SW 1271 (cell line): Measurements from ENCODE around the gene COPG1.
"Not testable (repeated sequence)": the region's sequence is repeated elsewhere in the genome, so short reads cannot be mapped to it uniquely, and the experiment has no call there.

Experiments used
- DNase-seq, 2 experiments: peaks; one replicate each; lab custom pipeline; 2025; lab: John Stamatoyannopoulos, UW

Gene COPG1

DNA sequence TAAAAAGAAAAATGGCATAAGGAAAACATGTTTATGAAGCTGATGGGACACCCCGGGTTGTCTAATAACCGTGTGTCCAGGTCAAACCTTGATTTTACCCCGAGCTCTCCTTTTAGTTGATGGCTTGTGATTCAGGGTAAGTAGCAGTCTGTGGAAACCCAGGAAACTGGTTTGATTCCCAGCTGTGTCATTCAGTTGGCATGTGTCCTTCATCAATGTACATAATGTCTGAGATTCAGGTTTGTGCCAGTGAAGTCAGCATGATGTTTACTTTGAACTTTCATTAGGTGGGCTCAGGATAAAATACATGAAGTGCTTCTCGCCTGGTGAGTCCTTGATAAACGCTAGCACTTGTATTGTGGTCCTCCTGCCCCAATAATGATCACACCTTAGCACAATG is 4.3 kb upstream of the COPG1 start:
- DNase-seq: no peak

DNA sequence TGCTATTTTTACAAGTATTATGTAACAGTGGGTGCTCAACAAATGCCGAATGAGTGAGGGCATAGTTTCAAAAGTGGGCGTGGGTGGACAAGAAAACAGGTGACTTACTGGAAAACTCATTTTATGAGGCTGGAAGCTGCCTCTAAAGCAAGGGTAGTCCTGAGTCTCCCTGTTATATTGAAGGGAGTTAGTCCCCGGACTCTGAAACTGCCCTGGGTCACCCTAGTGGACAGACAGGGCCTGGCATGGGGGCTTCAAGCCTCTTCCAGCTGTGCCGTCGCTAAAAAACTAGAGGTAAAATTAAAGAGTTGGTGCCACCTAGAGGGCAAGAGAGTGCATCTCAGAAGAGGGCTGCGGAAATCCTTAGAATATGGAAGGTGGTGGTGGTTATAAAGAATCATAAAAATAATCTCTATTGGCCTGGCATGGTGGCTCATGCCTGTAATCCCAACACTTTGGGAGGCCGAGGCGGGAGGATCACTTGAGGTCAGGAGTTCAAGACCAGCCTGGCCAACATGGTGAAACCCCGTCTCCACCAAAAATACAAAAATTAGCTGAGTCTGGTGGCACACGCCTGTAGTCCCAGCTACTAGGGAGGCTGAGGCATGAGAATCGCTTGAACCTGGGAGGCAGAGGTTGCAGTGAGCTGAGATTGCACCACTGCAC is 3.6 kb upstream of the COPG1 start:
- peak; percentile 86 to 93 for DNase-seq

DNA sequence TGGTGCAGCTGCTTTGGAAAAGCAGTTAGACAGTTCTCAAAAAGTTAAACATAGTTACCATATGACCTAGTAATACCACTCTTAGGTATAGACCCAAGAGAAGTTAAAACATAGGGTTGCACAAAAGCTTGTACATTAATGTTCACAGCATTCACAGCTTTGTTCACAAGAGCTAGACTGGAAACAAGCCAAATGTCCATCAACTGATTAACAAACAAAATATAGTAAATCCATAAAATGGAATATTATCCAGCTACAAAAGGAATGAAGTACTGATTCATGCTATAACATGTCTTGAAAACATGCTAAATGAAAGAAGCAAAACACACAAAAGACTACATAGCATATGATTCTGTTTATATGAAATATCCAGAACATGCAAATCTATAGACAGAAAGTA is 2.8 kb upstream of the COPG1 start:
- no peak for DNase-seq

DNA sequence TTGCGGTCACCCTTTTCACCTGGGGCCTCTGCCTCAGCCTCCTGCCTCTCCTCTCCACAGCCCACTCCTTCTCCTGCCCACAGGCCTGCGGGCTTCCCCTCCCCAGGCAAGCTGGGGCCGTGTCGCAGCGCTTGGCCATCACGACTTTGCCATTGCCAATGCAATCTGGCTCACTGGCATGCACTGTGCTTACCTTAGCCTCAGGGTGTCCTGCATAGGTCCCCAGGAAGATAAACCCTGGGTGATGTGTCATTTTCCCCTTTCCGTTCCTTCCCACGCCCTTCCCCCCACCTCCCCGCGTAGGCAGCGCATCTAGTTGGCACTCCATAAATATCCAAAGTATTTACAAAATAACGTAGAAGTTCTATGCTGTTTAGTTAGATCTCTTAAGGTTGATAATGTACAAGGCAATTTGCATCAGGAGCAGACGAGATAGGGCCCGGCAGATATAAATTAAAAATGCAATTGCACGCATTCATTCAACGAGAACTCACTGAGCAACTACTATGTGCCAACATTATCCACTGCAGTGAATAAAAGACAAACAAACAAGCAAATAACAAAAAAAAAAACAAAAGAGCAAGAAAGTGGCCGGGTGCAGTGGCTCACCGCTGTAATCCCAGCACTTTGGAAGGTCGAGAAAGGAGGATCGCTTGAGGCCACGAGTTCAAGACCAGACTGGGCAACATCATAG is 973 bp upstream of the COPG1 start:
- no peak for DNase-seq

DNA sequence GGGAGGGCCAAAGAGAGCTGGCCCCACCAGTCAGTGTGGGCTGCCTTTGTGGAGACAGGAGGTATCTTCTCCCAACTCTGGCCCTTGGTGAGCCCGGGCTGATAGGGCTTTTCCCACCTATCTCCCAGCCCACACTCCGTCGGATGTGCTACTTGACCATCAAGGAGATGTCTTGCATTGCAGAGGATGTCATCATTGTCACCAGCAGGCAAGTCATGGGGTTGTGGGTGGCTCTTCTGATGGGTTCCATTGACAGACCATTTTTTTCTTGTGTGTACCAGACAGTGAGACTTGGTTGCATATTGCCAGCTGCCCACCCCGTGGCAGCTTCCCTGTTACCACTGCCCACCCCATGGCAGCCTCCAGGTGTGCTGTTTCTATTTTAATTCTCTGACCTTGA is 3.3 kb downstream of the COPG1 start:
- DNase-seq: no peak

DNA sequence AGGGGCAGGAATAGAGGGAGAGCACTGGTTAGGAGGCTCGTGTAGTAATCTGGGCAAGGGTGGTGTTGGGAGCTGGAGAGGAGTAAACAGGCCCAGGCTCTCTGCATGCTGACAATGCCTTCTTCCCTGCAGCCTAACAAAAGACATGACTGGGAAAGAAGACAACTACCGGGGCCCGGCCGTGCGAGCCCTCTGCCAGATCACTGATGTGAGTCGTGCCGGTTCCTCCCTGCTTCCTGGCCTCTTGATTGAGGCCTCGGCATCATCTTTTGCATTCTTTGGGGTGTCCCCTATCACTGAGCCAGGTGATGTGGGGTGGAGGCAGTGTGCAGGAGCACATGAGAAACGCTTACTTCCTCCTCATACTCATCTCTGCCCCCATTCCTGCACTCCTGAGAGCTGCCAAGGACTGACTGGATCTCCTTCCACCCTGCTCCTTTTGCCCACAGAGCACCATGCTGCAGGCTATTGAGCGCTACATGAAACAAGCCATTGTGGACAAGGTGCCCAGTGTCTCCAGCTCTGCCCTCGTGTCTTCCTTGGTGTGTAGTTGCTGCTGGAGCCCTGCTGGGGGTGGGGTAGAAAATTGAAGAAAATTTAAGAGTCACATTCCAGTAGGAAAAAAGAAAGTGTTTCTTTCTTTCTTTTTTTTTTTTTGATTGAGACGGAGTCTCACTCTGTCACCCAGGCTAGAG is 5.3 kb downstream of the COPG1 start:
- DNase-seq: no peak

DNA sequence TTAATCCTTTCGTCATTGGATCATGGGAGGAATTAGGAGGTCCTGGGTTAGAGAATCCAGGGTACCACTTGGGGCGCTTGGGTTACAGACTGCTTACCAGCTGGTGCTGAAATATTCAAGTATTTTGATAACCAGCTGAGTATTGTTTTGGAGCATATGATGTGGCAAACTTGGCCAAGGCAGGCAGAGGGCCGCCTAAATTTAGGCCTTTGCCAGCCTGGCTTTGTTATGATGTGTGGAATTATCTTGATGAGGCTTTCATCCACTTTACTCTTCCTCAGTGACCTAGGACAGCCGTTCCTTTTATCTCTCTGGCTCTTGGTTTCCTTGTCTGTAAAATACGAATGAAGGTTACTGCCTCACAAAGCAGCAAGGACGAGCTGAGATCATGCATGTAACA is 6.9 kb downstream of the COPG1 start:
- DNase-seq: no peak

DNA sequence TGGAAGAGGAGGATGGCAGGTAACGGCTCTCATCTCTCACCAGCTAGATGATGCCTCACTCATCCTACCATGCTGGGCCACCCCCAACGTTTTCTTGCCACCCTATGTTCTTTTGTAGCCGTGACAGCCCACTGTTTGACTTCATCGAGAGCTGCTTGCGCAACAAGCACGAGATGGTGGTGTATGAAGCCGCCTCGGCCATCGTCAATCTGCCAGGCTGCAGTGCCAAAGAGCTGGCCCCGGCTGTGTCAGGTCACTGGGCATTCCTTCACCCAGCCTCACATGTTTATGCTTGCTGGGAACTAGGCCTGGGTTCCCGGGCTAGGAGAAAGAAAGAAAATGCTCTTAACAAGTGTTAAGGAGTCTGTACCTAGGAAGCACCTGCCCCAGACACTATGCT is 8.2 kb downstream of the COPG1 start:
- no peak for DNase-seq

DNA sequence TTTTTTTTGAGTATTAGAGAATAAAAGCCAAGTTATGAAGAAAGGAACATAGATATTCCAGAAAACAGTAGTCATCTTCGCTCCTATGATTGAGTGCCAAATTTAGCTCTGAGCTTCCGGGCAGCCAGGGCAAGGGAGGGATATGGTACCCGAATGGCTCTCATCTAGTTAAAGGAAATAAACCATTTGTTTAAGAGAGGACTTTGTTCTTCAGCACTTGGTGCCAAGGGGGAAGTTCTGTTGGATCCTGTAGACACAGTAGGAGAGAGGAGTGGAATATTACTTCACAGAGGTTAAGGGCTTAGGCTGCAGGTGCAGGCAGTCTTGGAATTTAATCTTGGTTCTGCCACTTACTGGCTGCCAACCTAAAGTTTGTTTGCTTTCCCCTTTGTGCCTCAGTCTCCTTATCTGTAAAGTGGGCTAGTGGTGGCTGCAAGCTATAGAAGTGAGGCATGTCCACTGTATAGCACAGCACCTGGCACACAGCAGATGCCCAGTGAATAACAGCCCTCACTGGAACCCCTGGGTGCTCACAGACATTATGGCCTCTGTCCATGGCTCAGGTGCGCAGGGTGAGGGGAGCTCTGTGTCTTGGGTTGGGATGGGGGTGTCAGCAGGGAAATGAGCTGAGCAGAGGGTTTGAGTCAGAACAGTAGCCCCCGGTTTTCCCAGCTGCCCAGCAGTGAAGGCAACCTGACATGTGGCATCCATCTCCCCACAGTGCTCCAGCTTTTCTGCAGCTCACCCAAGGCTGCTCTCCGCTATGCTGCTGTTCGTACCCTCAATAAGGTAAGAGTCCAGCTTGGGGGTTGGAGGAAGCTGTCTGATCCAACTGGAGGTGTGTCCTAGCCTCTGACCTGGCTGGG is 10.4 kb downstream of the COPG1 start:
- DNase-seq: no peak

DNA sequence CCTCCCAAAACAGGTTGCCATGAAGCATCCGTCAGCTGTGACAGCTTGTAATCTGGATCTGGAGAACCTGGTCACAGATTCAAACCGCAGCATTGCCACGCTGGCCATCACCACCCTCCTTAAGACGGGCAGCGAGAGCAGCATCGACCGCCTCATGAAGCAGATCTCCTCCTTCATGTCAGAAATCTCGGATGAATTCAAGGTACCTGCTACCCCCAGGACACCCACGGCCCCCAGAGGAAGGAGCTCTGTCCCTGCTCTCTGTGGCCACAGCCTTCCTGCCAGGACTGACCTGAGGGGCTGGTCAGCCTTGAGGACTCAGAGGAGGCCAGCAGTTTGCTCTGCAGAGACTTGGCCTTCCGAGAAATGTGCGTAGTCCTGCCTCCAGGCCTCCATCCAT is 11.2 kb downstream of the COPG1 start:
- no peak for DNase-seq

DNA sequence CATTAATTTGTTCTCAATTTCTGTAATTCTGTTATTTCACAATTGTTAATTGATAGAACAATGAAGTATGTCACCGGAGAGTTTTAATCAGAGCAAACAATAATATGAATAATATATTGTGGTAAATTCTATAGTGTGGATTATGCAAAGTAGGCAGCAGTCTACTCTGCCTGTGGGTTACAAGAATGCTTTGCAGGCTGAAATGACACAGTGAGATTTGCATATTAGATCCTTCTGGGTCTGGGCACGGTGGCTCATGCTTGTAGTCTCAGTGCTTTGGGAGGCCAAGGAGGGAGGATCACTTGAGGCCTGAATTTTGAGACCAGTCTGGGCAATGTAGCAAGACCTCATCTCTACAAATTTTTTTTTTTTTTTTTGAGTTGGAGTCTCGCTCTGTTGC is 12.5 kb downstream of the COPG1 start:
- DNase-seq: no peak

DNA sequence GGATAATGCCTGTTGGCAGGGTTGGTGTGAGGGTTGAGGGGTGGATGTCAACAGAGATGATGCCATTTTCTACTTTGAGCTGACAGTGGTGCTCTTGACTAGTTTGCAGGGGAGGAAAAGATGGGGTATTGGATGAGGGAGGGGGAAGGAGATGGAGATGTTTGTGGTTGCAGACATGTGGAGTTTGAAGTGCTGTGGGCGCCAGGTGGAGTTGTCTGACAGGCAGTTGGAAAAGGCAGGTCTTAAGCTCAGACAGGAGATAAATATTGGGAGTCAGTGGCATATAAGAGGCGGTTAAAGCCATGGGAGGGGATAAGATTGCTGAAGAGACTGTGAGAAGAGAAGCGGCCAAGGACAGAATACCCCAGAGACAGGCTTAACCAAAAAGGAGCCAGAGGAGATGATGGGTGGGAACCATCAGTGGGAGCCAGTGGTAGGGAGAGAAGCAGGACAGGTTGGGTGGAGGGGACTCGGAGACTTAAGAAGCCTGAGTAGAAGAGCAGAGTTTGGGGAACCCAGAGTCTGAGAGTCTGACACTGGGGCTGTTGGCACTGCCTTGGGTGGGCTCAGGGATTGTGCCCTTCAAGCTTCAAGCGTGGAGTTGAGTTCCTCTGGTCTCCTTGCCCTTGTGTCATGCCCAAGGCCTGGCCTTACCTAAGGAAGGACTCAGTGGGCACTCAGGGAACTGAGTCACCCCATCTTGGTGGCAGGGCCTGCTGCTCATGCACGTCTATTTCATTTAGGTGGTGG is 13.9 kb downstream of the COPG1 start:
- DNase-seq: no peak

DNA sequence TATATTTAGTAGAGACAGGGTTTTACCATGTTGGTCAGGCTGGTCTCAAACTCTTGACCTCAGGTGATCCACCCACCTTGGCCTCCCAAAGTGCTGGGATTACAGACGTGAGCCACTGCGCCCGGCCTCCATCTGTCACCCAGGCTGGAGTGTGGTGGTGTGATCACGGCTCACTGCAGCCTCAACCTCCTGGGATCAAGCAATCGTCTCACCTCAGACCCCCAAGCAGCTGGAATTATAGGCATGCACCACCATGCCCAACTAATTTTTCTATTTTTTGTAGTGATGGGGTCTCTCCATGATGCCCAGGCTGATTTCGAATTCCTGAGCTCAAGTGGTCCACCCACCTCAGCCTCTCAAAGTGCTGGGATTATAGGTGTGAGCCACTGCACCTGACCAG is 15.6 kb downstream of the COPG1 start:
- DNase-seq: not testable (repeated sequence)

DNA sequence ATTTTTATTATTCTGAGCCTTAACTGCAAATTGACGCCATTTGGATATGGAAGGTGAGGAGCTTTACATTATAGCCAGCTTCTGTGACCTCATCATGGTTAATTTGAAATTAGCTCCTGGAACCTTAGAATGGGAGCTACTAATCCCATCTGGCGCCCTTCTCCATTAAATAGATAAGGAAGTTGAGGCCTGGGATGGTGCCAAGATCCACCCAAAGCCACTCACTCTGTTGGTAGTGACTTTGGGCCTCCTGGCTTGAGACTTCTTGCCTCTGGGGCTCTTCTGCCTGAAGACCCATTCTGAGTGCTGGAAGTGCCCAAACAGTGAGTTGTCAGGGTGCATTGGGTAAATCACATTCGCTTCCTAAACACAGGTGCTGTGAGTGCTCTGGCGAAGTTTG is 17.2 kb downstream of the COPG1 start:
- no peak for DNase-seq

DNA sequence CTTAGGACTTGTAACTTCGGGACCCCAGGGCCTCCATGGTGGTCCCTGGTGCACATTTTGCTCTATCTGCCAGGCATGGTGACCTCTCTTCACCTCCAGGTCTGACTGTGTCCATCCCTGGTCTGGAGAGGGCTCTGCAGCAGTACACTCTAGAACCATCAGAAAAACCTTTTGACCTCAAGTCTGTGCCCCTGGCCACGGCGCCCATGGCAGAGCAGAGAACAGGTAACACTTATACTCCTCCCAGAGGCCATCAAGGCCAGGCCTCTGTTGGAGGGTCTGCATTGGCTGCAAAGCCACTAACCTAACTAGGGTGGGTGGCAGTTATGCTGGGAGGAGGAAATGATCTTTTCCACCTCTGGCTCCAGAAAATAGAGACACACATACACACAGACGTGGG is 19.0 kb downstream of the COPG1 start:
- no peak for DNase-seq

DNA sequence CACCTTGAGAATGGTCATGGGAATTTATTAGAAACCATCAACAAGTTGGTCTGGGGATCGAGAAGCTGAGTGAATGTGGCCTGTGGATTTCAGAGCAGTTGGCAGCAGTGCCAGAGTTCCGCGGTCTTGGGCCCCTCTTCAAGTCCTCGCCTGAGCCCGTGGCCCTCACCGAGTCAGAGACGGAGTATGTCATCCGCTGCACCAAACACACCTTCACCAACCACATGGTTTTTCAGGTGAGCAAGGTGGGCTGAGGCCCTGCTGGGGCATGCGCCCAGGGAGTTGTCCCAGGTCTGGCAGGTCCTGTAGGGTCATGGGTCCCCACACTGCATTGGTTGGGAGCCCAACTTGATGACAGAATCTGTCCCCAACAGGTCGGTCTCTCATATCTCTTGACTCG is 22.3 kb downstream of the COPG1 start:
- DNase-seq: no peak

DNA sequence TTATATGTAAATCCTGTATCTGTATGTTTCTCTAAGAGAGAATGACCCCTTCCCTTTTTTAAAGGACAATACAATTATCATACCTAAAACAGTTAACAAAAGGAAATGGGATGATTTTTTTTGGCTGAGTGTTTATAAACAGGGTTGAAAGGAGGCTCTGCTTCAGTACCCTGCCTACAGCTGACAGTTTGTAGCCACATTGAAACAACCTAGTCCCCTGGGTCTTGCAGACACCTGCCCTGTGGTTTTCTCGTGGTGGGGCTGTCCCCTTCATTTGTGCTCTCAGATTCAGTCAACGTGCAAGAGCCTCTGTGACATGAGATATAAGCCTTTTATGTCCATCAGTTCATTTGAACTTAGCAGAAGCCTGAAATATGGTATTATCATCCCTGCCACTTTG is 27.0 kb downstream of the COPG1 start:
- DNase-seq: no peak

DNA sequence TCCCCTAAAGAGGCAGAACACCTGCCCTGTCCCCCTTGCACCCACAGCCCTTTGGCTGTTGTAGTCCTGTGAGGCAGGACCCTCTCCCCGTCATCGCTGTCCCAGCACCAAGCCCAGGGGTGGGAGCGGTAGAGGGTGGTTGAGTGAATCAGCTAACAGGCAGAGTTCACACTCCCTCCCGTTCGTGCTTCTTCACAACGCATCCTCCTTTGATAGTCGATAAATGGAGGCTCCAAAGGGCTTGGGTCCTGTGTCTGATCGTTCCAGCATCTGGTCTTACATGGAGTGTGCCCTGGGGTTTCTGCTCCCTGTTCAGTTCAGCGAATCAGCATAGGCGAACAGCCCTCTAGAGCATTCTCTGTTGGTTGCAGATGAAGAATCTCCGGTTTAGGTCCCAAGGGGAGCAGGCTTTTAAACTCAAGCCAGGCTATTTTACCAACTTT is 28.4 kb downstream of the COPG1 start:
- DNase-seq: no peak

DNA sequence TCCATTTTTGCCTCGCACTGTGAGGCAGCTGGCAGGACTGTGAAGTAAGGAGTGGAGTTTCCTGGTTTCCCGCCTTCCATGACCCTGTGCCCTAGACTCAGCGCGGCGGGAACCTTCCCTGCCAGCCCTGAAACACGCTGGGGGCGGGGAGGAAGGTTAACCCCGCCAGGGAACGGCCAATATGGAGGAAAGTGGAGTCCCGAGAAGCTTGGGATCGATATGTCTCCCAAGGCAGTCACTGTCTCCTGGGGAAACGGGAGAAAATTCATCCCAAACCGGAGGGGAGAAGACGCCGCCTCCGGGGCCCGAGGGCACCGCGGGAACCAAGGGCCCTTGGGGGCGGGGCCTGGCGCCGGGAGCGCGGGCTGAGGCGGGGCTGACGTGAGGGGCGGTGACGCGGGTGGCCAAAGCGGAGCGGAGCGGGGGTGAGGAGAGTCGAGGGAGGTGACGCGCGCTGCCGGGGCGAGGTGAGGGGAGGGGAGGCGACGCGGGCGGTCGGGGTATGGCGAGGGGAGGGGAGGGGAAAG is 29.1 kb downstream of the COPG1 start, which contains the start of gene HMCES:
Gene HMCES, plus strand, starts transcription at position 432 of the 527 bp plus-strand sequence. CDS start 863 bp downstream, outside the sequence.
- peak; percentile 71 to 83 for DNase-seq

DNA sequence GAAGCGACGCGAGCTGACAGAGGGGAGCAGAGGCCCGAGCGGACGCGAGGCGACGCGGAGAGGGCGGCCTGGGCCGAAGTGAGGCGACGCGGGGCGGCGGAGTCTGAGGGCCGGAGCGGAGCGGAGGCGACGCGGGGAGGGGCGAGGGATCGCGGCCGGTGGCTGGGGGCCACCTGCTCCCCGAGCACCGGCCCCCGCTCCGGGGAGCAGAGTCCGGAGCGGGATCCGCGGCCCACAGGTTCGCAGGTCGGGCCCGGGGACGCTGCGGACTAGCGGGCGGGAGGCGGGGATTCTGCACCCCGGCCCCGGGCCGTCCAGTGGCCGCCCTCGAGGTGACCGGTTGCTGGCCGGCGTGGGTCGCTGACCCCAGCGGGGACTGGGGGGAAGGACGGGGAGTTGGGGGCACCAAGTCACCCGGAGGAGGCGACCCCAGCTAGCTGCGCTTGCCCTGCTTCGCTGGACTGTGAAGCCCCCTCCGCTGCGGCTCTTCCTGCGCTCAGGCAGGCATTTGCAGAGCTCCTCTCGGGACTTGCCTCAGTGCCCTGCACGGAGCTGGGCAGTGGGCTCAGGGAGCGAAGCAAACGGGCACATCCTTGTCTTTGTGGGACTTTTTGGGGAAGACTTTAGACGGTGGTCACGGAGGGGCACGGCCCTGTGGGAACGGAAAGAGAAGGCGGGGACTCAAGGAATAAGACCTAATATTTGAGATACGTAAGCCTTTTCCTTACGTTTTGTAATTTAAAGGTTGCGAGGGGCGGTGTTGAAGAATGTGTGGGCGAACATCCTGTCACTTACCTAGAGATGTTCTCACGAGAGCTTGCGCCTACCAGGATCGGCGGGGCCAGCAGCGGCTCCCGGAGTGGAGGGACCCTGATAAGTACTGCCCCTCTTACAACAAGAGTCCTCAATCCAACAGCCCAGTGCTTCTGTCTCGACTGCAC is 29.8 kb downstream of the COPG1 start:
- DNase-seq: peak; percentile 39 to 70
